ENCODE results near the gene ZFAND2A. TPM values are rescaled to one million over a fixed set of nuclear protein-coding genes. Genes with fewer than 3 reads are reported as not detected.

Gene ZFAND2A
- total and polyA plus RNA-seq, 2 donors (not counting 3 experiments of a cell fraction or from before 2014, with no cell fraction given) = 31.8 to 40.6 TPM

- POLR2A ChIA-PET = no interaction called here
- no peaks in the 10 kb centered on the region for H3K79me2 ChIP-seq (ENCODE audit: control insufficient read depth, insufficient read depth, low read length)
Measured at GRCh38 chr7:1197997-1198625, 38.1 kb upstream of the ZFAND2A start.

More at GRCh38 chr7:1197997-1198625, 38.1 kb upstream of the ZFAND2A start:
- H3K9ac ChIP-seq (replicated peaks; ENCODE audit: extremely low read depth, insufficient read depth, low read length) = no peak overlapping the region
- DNase-seq (ENCODE audit: low read depth, low spot score) (no peak), FAIRE-seq (no peak)
- CTCF ChIA-PET = no interaction called here
- no peak overlapping the region for H3K4me2 ChIP-seq (ENCODE audit: insufficient read depth, low read length)
- H2AFZ ChIP-seq (ENCODE audit: low read depth, low read length) = no peak overlapping the region
- no peaks in the 10 kb centered on the region for H3K27me3 ChIP-seq (ENCODE audit: control insufficient read depth in 2 of 2, insufficient read depth in 2 of 2, low read length in 2 of 2)
- no peak for TF ChIP-seq POLR2A (IDR thresholded peaks at IDR 0.05; ENCODE audit: low read depth, low read length)
- no peak for TF ChIP-seq GATA2 (IDR thresholded peaks at IDR 0.05; ENCODE audit: insufficient read depth, insufficient read length, low read depth, low read length)
- no peak for TF ChIP-seq JUN (IDR thresholded peaks at IDR 0.05; ENCODE audit: borderline replicate concordance, insufficient read depth, insufficient read length, low read depth)
- no peak for TF ChIP-seq EZH2 (IDR thresholded peaks at IDR 0.05; ENCODE audit: borderline replicate concordance, low read depth, low read length, severe bottlenecking)
- TF ChIP-seq FOS (IDR thresholded peaks at IDR 0.05; ENCODE audit: borderline replicate concordance, insufficient read depth, low read length) = no peak
- TF ChIP-seq CTCF (IDR thresholded peaks at IDR 0.05; ENCODE audit: extremely low read depth in 1 of 2, insufficient read depth in 1 of 2, low read depth in 1 of 2, low read length in 2 of 2) = no peak
- no peak for TF ChIP-seq MYC (IDR thresholded peaks at IDR 0.05; ENCODE audit: low read depth, low read length)
- no peak for TF ChIP-seq POLR2AphosphoS5 (IDR thresholded peaks at IDR 0.05; ENCODE audit: insufficient read depth, low read depth, low read length)
- no peaks in the 10 kb centered on the region for H3K4me1 ChIP-seq (ENCODE audit: control insufficient read depth, extremely low read depth, insufficient read depth, low read length)
- intact Hi-C loops (cut with micrococcal nuclease) (no loop called here), dilution Hi-C loops (cut with MboI; ENCODE audit: extremely low pct_ligation_motif_present, low sequenced_read_pairs) (no loop called here)
- H3K4me3 ChIP-seq (replicated peaks in 1 of 3; ENCODE audit: insufficient read depth in 1 of 3, low read depth in 1 of 3, low read length in 3 of 3) = no peak overlapping the region
- no peaks in the 10 kb centered on the region for H3K9me1 ChIP-seq (replicated peaks; ENCODE audit: control insufficient read depth, extremely low read depth, insufficient read depth, low read length)
- H3K36me3 ChIP-seq (ENCODE audit: control insufficient read depth in 2 of 2, extremely low read depth in 1 of 2, insufficient read depth in 2 of 2, low read length in 2 of 2) = no peaks in the 10 kb centered on the region
- no peak overlapping the region for H3K27ac ChIP-seq (ENCODE audit: insufficient read depth, low read depth, low read length)
- H3K9me3 ChIP-seq (replicated peaks; ENCODE audit: control insufficient read depth, insufficient read depth, low read length) = no peaks in the 10 kb centered on the region
- BruUV-seq (replicated peaks) = no TSS peak
- no peaks in the 10 kb centered on the region for H4K20me1 ChIP-seq (replicated peaks; ENCODE audit: control insufficient read depth, extremely low read depth, insufficient read depth, low read length)
